DOHH2 (cell line): ENCODE measurements around the gene TSHZ2.

ENCODE experiments used
- EZH2phosphoT487 ChIP-seq: fragments of 200-600 bp; sonication (generic); IDR thresholded peaks from 2 replicates; pipeline ENCODE4 v1.6.1; 2017; ENCODE audit warnings: borderline replicate concordance, mild to moderate bottlenecking, antibody characterized with exemption, low read length, moderate library complexity, mixed read lengths
- TF ChIP-seq, protein P1 (sequence below): fragments of 200-600 bp; sonication (generic); IDR thresholded peaks from one replicate; pipeline ENCODE4 v1.5.1; 2014; ENCODE audit warnings: antibody characterized with exemption, mild to moderate bottlenecking, low read depth, low read length; ENCODE audit not compliant: poor library complexity, severe bottlenecking

GRCh38 chr20:53243152-53243551 lies 271.0 kb downstream of the TSHZ2 start:
- TF ChIP-seq, protein P1, sequence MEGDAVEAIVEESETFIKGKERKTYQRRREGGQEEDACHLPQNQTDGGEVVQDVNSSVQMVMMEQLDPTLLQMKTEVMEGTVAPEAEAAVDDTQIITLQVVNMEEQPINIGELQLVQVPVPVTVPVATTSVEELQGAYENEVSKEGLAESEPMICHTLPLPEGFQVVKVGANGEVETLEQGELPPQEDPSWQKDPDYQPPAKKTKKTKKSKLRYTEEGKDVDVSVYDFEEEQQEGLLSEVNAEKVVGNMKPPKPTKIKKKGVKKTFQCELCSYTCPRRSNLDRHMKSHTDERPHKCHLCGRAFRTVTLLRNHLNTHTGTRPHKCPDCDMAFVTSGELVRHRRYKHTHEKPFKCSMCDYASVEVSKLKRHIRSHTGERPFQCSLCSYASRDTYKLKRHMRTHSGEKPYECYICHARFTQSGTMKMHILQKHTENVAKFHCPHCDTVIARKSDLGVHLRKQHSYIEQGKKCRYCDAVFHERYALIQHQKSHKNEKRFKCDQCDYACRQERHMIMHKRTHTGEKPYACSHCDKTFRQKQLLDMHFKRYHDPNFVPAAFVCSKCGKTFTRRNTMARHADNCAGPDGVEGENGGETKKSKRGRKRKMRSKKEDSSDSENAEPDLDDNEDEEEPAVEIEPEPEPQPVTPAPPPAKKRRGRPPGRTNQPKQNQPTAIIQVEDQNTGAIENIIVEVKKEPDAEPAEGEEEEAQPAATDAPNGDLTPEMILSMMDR: no peak
- no peak for TF ChIP-seq EZH2phosphoT487
